Measurements from ENCODE around the gene PDK2.

DNA sequence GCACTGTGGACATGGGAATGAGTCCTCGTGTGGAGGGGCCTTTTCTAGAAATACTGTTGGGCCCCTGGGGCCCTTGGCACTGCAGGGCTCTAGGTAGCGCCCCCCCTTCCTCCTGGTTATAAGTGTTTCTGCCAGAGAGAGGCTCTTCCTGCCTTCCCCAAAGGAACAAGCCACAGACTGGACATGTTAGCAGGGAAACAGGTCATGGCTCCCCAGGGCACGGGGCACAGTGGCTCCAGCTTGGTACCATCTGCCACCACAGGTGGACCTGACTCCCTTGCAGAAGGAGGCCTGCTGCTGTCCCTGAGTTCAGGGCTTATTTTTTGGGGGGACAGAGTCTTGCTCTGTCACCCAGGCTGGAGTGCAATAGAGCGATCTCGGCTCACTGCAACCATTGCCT lies 8.8 kb downstream of the PDK2 start:
- TF ChIP-seq RAD21 (IDR thresholded peaks at IDR 0.05; ENCODE audit: low read depth) (no peak), YY1 (IDR thresholded peaks at IDR 0.05; ENCODE audit: low read depth) (no peak), EGR1 (IDR thresholded peaks at IDR 0.05) (no peak), FOXM1 (IDR thresholded peaks at IDR 0.05; ENCODE audit: borderline replicate concordance, low read depth) (no peak), EP300 (IDR thresholded peaks at IDR 0.05; ENCODE audit: borderline replicate concordance) (no peak), REST (IDR thresholded peaks at IDR 0.05; ENCODE audit: low read depth) (no peak)

All from Ishikawa (cell line).